GM23338 (cell line): Measurements from ENCODE around the gene GC. TPM values are rescaled to one million over a fixed set of nuclear protein-coding genes. Genes with fewer than 3 reads are reported as not detected.

ENCODE experiments used
- ATAC-seq: fragments of 200-7000 bp; cut with Tn5 transposase; 3 replicates; pipeline ENCODE4 v1.9.1; 2020
- DNase-seq: peaks from one replicate; pipeline ENCODE4 v3.0.0-alpha.2; 2015; ENCODE audit warnings: low spot score
- H2AFZ ChIP-seq: fragments of 200-600 bp; sonication (generic); 2 replicates; pipeline ENCODE4 v1.8.0; 2016; ENCODE audit warnings: antibody characterized with exemption, mild to moderate bottlenecking, moderate library complexity
- H3F3A ChIP-seq: fragments of 200-600 bp; sonication (generic); replicated peaks from 2 replicates; pipeline ENCODE4 v1.8.0; 2017; ENCODE audit warnings: antibody characterized with exemption, mixed run types, low read depth
- H3K27ac ChIP-seq: fragments of 200-600 bp; sonication (generic); 2 replicates; pipeline ENCODE4 v1.6.1; 2016; ENCODE audit warnings: low read depth
- H3K27me3 ChIP-seq: fragments of 200-600 bp; sonication (generic); 2 replicates; pipeline ENCODE4 v1.8.0; 2016; ENCODE audit warnings: mild to moderate bottlenecking, mixed run types, moderate library complexity; ENCODE audit not compliant: insufficient read depth
- H3K36me3 ChIP-seq: fragments of 200-600 bp; sonication (generic); 2 replicates; pipeline ENCODE4 v1.8.0; 2016; ENCODE audit warnings: mild to moderate bottlenecking; ENCODE audit not compliant: insufficient read depth
- H3K4me1 ChIP-seq: fragments of 200-600 bp; sonication (generic); 2 replicates; pipeline ENCODE4 v1.8.0; 2016; ENCODE audit warnings: mild to moderate bottlenecking, moderate library complexity; ENCODE audit not compliant: insufficient read depth
- H3K4me2 ChIP-seq: fragments of 200-600 bp; sonication (generic); 2 replicates; pipeline ENCODE4 v1.7.1; 2017; ENCODE audit warnings: mixed run types
- H3K4me3 ChIP-seq: fragments of 200-600 bp; sonication (generic); 2 replicates; pipeline ENCODE4 v1.6.1; 2016; ENCODE audit warnings: mixed run types
- H3K79me2 ChIP-seq: fragments of 200-600 bp; sonication (generic); replicated peaks from 2 replicates; pipeline ENCODE4 v1.8.0; 2017; ENCODE audit warnings: mild to moderate bottlenecking; ENCODE audit not compliant: insufficient read depth
- H3K9me2 ChIP-seq: fragments of 200-600 bp; sonication (generic); 2 replicates; pipeline ENCODE4 v1.8.0; 2017; ENCODE audit not compliant: insufficient read depth
- H4K20me1 ChIP-seq: fragments of 200-600 bp; sonication (generic); replicated peaks from 2 replicates; pipeline ENCODE4 v1.8.0; 2017; ENCODE audit warnings: mild to moderate bottlenecking; ENCODE audit not compliant: insufficient read depth
- H3K27ac Mint-ChIP-seq: 2 replicates; pipeline ENCODE4 v1.8.0; 2020; ENCODE audit warnings: inconsistent platforms, mild to moderate bottlenecking, moderate library complexity, mixed read lengths
- H3K27me3 Mint-ChIP-seq: 3 replicates; pipeline ENCODE4 v1.8.0; 2022; ENCODE audit warnings: low read depth, mild to moderate bottlenecking, moderate library complexity, mixed read lengths, inconsistent platforms; ENCODE audit not compliant: insufficient read depth, poor library complexity
- H3K36me3 Mint-ChIP-seq: 3 replicates; pipeline ENCODE4 v1.8.0; 2021; ENCODE audit warnings: low read depth, mild to moderate bottlenecking, inconsistent platforms, moderate library complexity, mixed read lengths
- H3K4me1 Mint-ChIP-seq: 3 replicates; pipeline ENCODE4 v1.8.0; 2020; ENCODE audit warnings: mild to moderate bottlenecking, inconsistent platforms, mixed read lengths
- H3K4me3 Mint-ChIP-seq: 3 replicates; pipeline ENCODE4 v1.8.0; 2021; ENCODE audit warnings: moderate library complexity, mild to moderate bottlenecking, inconsistent platforms, mixed read lengths
- H3K9me3 Mint-ChIP-seq: 3 replicates; pipeline ENCODE4 v1.8.0; 2020; ENCODE audit warnings: moderate library complexity, mild to moderate bottlenecking, inconsistent platforms, mixed read lengths
- CTCF ChIP-seq, 2 experiments: fragments of 200-600 bp in 1 of 2; sonication (generic) in 1 of 2; conservative IDR thresholded peaks; 2 replicates each; pipeline versions ENCODE4 v1.5.1 to v1.6.1; 2016 to 2017; ENCODE audit warnings: antibody characterized with exemption in 2 of 2, low read depth in 2 of 2, mild to moderate bottlenecking in 2 of 2, moderate library complexity in 1 of 2
- ETS1 ChIP-seq: IDR thresholded peaks from 2 replicates; pipeline ENCODE4 v1.6.1; 2016; ENCODE audit warnings: antibody characterized with exemption
- JUNB ChIP-seq: IDR thresholded peaks from one replicate; pipeline ENCODE4 v1.6.1; 2016; ENCODE audit warnings: antibody characterized with exemption; ENCODE audit not compliant: unreplicated experiment
- REST ChIP-seq: IDR thresholded peaks from one replicate; pipeline ENCODE4 v1.6.1; 2018; ENCODE audit warnings: antibody characterized with exemption; ENCODE audit not compliant: unreplicated experiment
- ZNF462 ChIP-seq: fragments of 250-450 bp; sonication (Bioruptor Pico); IDR thresholded peaks from 2 replicates; pipeline ENCODE4 v1.5.0; 2020; ENCODE audit warnings: mild to moderate bottlenecking, moderate library complexity
- polyA plus RNA-seq: library from polyadenylated mRNA; unstranded; fragments of >200 nt; fragmentation: Nextera tagmentation; extraction: Ambion mirVana; gene quantifications from 2 replicates; pipeline ENCODE4 v1.2.1, GENCODE V29; 2016
- total RNA-seq: library from RNA; depleted of rRNA; stranded (reverse); fragments of >200 nt; shearing (Covaris generic); gene quantifications from 2 replicates; pipeline ENCODE4 v1.2.3, GENCODE V29; 2014

Gene GC
- total and polyA plus RNA-seq, 2 experiments from 2014 or later: 0.21 to 1.7 TPM

GRCh38 chr4:71773004-71773403 is 10.9 kb downstream of the GC start (continued):
- no peak for TF ChIP-seq CTCF (conservative IDR thresholded peaks at IDR 0.05; ENCODE audit: low read depth in 2 of 2)
- no peak for TF ChIP-seq JUNB
- TF ChIP-seq ETS1: no peak

GRCh38 chr4:71772592-71772991 is 11.3 kb downstream of the GC start:
- DNase-seq: peak; percentile 48
- TF ChIP-seq REST (no peak), ZNF462 (no peak), CTCF (conservative IDR thresholded peaks at IDR 0.05; ENCODE audit: low read depth in 2 of 2) (peak; percentile 53 to 65)
- Histone ChIP-seq H2AFZ (no peak overlapping the region), H3K4me1 (0 out of 2 replicates have a peak, but pooled peaks cover 4% of the 10 kb centered on the region), H3K9me2 (peaks cover 2% of the 10 kb centered on the region; the same call in 1 of the 2 replicates), H3K79me2 (no peaks in the 10 kb centered on the region), H3K36me3 (no peaks in the 10 kb centered on the region), H3K27ac (no peak overlapping the region), H3K27me3 (no peaks in the 10 kb centered on the region), H3K4me2 (no peak overlapping the region), H3K4me3 (no peak overlapping the region), H4K20me1 (no peaks in the 10 kb centered on the region), H3F3A (no peaks in the 10 kb centered on the region)
- ATAC-seq: no peak
- Mint-ChIP-seq H3K4me3 (no peak overlapping the region), H3K36me3 (peaks cover 17% of the 10 kb centered on the region), H3K4me1 (peaks cover 12% of the 10 kb centered on the region; the same call in 2 of the 3 replicates), H3K9me3 (no peaks in the 10 kb centered on the region), H3K27ac (peak overlapping the region; percentile 92), H3K27me3 (peaks cover 2% of the 10 kb centered on the region)
